ENCODE measurements around the gene GAS6. TPM values are rescaled to one million over a fixed set of nuclear protein-coding genes. Genes with fewer than 3 reads are reported as not detected.
A peak's percentile ranks its signal among the peaks of the same experiment; 100 is the strongest.
"Not testable (repeated sequence)": the region's sequence is repeated elsewhere in the genome, so short reads cannot be mapped to it uniquely, and the experiment has no call there.

The GAS6 gene
- total RNA-seq, 1 donor from 2014 or later, result 210 TPM

- ATAC-seq (no peak), DNase-seq (peak; percentile 18)
- intact Hi-C loops (cut with micrococcal nuclease), result no loop called here
Observed at GRCh38 chr13:113804703-113805430, 59.0 kb downstream of the GAS6 start.

DNA sequence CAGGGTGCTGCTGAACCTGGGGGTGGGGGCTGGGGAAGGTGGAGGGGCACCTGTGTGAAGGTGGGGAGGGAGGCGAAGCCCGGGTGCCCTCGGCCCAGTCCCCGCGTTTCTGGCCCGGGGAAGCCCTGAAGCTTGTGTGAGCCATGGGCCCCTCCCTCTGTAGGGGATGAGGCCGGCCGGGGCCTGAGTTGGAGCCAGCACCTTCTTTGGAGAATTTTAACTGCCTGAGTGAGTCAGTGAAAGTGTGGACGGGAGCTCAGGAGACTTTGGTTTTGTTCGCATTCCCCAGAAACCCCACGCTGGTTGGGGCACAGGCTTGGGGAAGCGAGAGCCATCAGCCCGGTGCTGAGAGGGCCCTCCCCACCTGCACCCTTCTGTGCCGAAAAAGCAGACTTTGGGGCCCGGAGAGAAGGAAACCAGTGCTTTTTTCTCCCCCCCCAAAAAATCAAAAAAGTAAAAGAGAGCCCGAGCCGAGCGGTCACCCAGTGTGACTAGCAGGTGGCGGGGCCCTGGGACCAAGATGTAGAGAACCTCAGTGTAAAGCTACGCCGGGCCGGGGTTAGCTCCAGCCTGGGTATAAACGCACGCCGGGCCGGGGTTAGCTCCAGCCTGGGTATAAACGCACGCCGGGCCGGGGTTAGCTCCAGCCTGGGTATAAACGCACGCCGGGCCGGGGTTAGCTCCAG is 59.7 kb downstream of the GAS6 start:
- peak; percentile 18 for DNase-seq
- no peak for ATAC-seq
- intact Hi-C loops (cut with micrococcal nuclease), result no loop called here

- DNase-seq, result peak; percentile 19
- ATAC-seq, result no peak
- intact Hi-C loops (cut with micrococcal nuclease), result no loop called here
Observed at GRCh38 chr13:113803409-113804016, 60.4 kb downstream of the GAS6 start.

GRCh38 chr13:113802761-113803160 is 61.1 kb downstream of the GAS6 start:
- intact Hi-C loops (cut with micrococcal nuclease), result no loop called here
- ATAC-seq (peak; percentile 18), DNase-seq (peak; percentile 34)

DNA sequence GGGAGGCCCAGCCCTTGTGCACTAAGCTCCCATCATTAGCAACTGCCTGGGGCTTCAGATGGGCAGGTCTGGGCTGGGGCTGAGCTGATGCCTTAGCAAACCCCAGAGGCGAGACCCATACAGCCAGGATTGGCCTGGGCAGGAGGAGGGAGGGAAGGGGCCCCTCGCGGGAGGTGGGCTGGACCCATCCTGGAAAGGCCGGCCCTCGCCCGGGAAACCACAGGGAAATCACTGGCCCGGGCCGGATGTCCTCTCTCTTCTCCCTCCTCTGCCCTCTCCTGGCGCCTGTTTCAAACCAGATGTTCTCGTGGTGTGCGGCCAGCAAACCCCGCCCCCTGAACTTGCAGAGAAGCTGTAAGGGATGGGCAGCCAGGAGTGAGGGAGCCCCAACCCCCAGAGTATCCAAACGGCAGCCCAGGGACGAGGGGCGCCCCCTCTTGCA is 61.8 kb downstream of the GAS6 start:
- DNase-seq, result peak; percentile 77
- intact Hi-C loops (cut with micrococcal nuclease), result no loop called here
- peak; percentile 75 for ATAC-seq

GRCh38 chr13:113801289-113801961 is 62.5 kb downstream of the GAS6 start:
- intact Hi-C loops (cut with micrococcal nuclease), result no loop called here
- peak; percentile 26 for DNase-seq
- no peak for ATAC-seq

- ATAC-seq, result no peak
- intact Hi-C loops (cut with micrococcal nuclease), result no loop called here
- DNase-seq, result peak; percentile 19
Observed at GRCh38 chr13:113800576-113800926, 63.3 kb downstream of the GAS6 start.

DNA sequence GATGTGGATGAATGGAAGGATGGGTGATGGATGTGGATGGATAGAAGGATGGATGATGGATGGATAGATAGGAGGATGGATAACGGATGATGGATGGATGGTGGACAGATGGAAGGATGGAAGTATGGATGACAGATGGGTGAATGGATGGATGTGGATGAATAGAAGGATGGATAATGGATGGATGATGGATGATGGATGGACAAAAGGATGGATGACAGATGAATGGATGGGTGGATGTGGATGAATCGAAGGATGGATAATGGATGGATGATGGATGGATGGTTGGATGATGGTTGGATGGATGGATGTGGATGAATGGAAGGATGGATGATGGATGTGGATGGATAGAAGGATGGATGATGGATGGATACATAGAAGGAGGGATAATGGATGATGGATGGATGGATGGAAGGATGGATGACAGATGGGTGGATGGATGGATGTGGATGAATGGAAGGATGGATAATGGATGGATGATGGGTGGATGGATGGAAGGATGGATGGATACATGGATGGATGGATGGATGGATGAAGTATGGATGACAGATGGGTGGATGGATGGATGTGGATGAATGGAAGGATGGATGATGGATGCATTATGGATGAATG is 65.6 kb downstream of the GAS6 start:
- ATAC-seq (no peak), DNase-seq (no peak)
- intact Hi-C loops (cut with micrococcal nuclease), result no loop called here

DNA sequence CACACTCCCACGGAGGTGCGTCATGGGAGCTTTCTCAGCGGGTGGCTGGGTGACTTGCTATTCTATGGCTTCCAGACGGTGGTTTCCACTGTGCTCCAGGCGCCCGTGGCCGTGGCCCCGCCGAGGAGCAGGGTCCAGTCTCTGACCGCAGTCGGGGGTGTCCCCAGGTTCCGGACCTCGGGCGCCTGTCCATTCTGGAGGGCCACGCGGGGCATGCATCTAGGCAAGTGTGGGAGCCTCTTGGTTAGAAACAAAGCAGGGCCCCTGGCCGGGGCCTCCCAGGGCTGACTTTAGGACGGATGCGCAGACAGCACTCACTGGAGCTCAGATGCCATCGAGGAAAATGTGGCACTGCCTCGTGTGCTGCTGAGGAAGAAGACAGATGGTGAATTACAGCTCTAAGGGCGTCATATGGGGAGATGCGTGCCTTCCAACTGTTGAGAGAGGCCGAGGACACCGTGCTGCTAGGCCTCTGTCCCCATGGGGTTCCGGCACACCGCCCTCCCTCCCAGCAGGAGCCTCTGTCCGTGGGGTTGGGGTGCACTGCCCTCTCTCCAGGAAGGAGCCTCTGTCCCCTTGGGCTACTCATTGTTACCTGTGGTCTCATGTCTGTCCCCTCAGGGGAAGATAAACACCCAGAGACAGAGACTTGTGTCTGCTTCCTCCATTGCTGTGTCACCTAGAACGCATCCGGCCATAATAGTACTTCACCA is 66.8 kb downstream of the GAS6 start:
- peak; percentile 25 for DNase-seq

GRCh38 chr13:113796211-113796963 is 67.5 kb downstream of the GAS6 start:
- intact Hi-C loops (cut with micrococcal nuclease), result no loop called here
- ATAC-seq, result no peak
- DNase-seq, result peak; percentile 12

More for the DNA sequence above, 66.8 kb downstream of the GAS6 start:
- intact Hi-C loops (cut with micrococcal nuclease), result no loop called here
- ATAC-seq, result no peak

DNA sequence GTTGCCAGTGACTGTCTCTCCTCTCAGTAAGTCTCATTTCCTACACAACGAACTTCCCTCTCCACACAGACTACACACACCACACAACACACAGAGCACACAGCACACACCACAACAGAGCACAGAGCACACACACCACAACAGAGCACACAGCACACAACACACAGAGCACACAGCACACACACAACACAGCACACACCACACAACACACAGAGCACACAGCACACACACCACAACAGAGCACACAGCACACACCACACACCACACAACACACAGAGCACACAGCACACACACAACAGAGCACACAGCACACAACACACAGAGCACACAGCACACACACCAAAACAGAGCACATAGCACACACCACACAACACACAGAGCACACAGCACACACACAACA is 68.5 kb downstream of the GAS6 start:
- intact Hi-C loops (cut with micrococcal nuclease); DNase-seq; ATAC-seq: not testable (repeated sequence)

DNA sequence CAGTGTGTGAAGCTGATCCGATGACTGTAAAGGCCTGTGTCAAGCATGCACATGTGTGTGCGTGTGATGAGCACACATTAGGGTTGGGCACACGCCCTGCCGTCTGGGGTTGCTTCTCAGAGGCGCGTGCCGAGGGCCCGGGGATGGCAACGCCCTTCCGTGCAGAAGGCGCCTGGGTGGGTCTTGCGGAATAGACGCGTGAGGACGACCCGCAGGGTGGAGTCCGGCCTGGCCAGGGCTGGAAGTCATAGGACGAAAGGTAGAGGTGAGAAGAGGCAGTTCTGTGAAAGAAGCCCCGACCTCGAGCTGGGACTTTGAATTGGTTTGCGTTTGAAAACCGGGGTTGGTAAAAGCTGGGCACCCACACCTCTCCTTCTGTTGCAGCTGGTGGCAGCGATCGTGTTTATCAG is 69.1 kb downstream of the GAS6 start:
- ATAC-seq (no peak), DNase-seq (peak; percentile 23)
- intact Hi-C loops (cut with micrococcal nuclease), result no loop called here

GRCh38 chr13:113794086-113794485 is 69.8 kb downstream of the GAS6 start:
- DNase-seq (peak; percentile 19), ATAC-seq (no peak)
- intact Hi-C loops (cut with micrococcal nuclease), result no loop called here

GRCh38 chr13:113793718-113794085 is 70.2 kb downstream of the GAS6 start:
- ATAC-seq, result no peak

DNA sequence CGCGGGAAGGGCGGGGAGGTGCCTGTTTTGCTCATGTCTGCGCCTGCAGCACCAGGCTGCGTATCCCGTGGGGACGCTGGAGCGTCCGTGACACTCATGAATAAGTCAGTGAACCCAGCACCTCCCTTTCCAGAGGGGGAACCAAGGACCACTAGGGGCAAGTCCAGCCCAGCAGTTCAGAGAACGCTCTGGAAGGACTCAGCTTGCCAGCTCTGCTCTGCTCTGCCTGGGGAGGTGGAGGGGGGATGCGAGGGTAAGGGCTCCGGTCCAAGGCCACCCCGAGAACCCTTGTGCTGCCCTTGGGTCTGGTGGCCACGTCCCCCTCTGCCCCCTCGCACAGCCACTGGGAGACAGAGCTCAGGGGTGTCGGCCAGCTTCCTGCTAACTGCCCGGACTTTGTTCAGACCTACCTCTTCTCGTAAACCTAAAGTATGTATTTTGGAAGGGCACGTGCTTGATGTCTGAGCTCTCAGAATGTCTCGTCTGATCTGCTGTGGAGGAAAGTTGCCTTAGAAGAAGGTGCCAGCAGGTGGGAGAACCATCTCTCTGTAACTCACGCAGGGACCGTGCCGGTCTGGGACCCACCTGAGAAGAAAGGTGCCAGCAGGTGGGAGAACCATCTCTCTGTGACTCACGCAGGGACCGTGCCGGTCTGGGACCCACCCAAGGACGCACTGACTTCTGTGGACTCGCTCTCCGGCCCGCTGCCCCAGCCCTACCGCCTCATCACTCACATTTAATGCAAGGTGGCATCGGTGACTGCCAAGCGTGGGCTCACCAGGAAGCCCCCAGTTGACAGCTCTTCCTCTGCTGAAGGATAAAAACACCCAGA is 70.8 kb downstream of the GAS6 start:
- ATAC-seq (no peak), DNase-seq (peak; percentile 23)
- intact Hi-C loops (cut with micrococcal nuclease), result no loop called here

More at GRCh38 chr13:113793718-113794085, 70.2 kb downstream of the GAS6 start:
- peak; percentile 17 for DNase-seq
- intact Hi-C loops (cut with micrococcal nuclease), result no loop called here

GRCh38 chr13:113792236-113792770 is 71.6 kb downstream of the GAS6 start:
- intact Hi-C loops (cut with micrococcal nuclease), result no loop called here
- no peak for DNase-seq
- no peak for ATAC-seq

DNA sequence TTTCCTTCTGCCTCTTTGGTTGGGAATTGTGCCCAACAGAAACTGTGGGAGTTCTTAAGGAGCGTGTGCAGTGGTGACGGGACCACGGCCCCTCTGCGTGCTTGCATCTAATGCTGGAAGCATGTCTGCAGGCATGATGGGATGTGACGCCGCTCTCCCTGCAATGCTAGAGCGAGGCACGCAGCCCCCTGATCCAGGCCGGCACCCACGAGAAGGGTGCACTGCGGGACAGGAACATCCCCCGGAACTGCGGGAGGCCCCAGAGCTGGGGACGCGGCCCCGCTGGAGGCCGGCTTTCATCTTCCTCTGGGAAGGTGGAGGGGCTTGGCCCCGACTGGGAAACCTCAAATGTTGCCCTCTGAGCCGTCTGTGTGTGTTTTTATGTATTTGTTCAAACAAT is 72.1 kb downstream of the GAS6 start:
- no peak for ATAC-seq
- DNase-seq, result peak; percentile 9
- intact Hi-C loops (cut with micrococcal nuclease), result no loop called here
